Urinary bladder (tissue), 4 donors: ENCODE data around the gene TRIOBP. TPM values are rescaled to one million over a fixed set of nuclear protein-coding genes. Genes with fewer than 3 reads are reported as not detected.
"Not testable (repeated sequence)": the region's sequence is repeated elsewhere in the genome, so short reads cannot be mapped to it uniquely, and the experiment has no call there.

Experiments used
- DNase-seq: peaks from one replicate; pipeline ENCODE4 v3.0.0-alpha.2; 2015; ENCODE audit errors: extremely low spot score
- H3K27ac ChIP-seq: one replicate; pipeline ENCODE4 v1.5.1; 2013; ENCODE audit warnings: low read depth, mild to moderate bottlenecking, moderate library complexity
- H3K36me3 ChIP-seq: one replicate; pipeline ENCODE4 v1.6.1; 2013; ENCODE audit warnings: mild to moderate bottlenecking, moderate library complexity; ENCODE audit not compliant: insufficient read depth
- H3K4me1 ChIP-seq: one replicate; pipeline ENCODE4 v1.6.1; 2013; ENCODE audit warnings: mild to moderate bottlenecking, moderate library complexity; ENCODE audit not compliant: insufficient read depth
- H3K4me3 ChIP-seq: one replicate; pipeline ENCODE4 v1.5.1; 2013; ENCODE audit warnings: low read depth, low read length
- WGBS: extraction: QIAGEN DNeasy Blood & Tissue Kit; methylation state at CpG from one replicate; pipeline ENCODE4 v1.1.7; 2013; 5-methylcytosine and 5-hydroxymethylcytosine counted together
- polyA plus RNA-seq: library from polyadenylated mRNA; stranded (reverse); fragments of 200-250 nt; gene quantifications from one replicate; pipeline ENCODE4 v1.2.3, GENCODE V29; 2013
- total RNA-seq: library from RNA; depleted of rRNA; stranded (reverse); fragments of >200 nt; gene quantifications from one replicate; pipeline ENCODE4 v1.2.3, GENCODE V29; 2014
- donor health status: healthy with polysubstance abuse.
- donor health status: healthy.

TRIOBP gene
- total and polyA plus RNA-seq, 2 donors: 64.2 to 140 TPM

- no peaks in the 10 kb centered on the region for H3K4me1 ChIP-seq
- no peak overlapping the region for H3K27ac ChIP-seq
- 92% methylated on average over 7 of the region's 7 CpGs for WGBS
- peaks cover 3% of the 10 kb centered on the region for H3K36me3 ChIP-seq
- H3K4me3 ChIP-seq: no peak overlapping the region
- no peak for DNase-seq
These were observed 6.4 kb upstream of the TRIOBP start for GRCh38 chr22:37690407-37690806.

DNA sequence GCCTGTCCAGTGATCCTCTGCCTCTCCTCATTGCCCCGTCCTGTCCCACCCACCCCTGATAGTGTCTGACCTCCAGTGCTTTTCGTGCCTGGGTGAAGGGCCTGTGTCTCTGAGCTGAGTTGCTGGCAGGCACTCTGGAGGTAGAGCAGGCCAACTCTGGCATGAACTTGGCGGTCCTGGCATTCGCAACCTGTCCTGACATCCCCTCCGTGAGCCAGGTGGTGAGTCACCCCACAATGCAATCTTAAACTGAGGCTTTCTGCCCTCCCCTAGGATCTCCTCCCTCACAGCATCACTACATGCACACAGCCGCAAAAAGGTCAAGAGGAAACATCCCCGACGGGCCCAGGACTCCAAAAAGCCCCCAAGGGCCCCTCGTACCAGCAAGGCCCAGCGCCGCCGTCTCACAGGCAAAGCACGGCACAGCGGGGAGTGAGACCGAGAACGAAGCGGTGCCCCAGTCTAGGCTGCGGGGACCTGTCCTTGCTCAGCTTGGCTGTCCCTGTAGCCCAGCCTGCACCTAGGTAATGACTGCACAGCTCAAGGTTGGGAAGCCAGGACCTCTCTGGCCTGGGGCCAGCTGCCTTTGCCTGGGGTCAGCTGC, 5.8 kb upstream of the TRIOBP start:
- no peak overlapping the region for H3K4me3 ChIP-seq
- DNase-seq: no peak
- H3K4me1 ChIP-seq: no peaks in the 10 kb centered on the region
- 94% methylated on average over 18 of the region's 18 CpGs for WGBS
- no peak overlapping the region for H3K27ac ChIP-seq
- peaks cover 3% of the 10 kb centered on the region for H3K36me3 ChIP-seq

GRCh38 chr22:37692627-37693285, 4.1 kb upstream of the TRIOBP start:
- Histone ChIP-seq H3K4me1 (no peaks in the 10 kb centered on the region), H3K4me3 (no peak overlapping the region), H3K36me3 (peaks cover 3% of the 10 kb centered on the region), H3K27ac (no peak overlapping the region)
- 91% methylated on average over 15 of the region's 15 CpGs for WGBS
- no peak for DNase-seq

DNA sequence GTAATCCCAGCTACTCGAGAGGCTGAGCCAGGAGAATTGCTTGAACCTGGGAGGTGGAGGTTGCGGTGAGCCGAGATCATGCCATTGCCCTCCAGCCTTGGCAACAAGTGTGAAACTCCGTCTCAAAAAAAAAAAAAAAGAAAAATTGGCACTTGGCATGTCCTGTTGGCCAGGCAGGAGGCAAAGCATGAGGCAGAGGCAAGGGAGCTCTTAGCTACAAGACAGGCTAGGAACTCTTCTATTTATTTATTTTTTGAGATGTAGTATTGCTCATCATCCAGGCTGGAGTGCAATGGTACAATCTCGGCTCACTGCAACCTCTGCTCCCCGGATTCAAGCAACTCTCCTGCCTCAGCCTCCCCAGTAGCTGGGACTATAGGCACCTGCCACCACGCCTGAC, 2.7 kb upstream of the TRIOBP start:
- H3K4me1 ChIP-seq, H3K27ac ChIP-seq, H3K36me3 ChIP-seq, DNase-seq, H3K4me3 ChIP-seq: not testable (repeated sequence)
- WGBS: 95% methylated on average over 7 of the region's 7 CpGs

DNA sequence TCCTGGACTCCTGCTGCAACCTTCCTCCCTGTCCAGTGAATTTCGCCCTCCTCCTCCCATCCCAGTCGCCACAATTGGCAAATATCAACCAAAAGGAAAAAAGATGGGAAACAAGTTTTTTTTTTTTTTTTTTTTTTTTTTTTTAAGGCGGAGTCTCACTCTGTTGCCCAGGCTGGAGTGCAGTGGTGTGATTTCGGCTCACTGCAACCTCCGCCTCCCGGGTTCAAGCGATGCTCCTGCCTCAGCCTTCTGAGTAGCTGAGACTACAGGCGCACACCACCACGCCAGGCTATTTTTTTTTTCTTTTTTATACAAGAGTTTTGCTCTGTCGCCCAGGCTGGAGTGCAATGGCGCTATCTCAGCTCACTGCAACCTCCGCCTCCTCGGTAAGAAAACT, 590 bp upstream of the TRIOBP start:
- not testable (repeated sequence) for H3K4me1 ChIP-seq, DNase-seq, H3K36me3 ChIP-seq, H3K4me3 ChIP-seq, H3K27ac ChIP-seq
- 16% methylated on average over 13 of the region's 13 CpGs for WGBS

DNA sequence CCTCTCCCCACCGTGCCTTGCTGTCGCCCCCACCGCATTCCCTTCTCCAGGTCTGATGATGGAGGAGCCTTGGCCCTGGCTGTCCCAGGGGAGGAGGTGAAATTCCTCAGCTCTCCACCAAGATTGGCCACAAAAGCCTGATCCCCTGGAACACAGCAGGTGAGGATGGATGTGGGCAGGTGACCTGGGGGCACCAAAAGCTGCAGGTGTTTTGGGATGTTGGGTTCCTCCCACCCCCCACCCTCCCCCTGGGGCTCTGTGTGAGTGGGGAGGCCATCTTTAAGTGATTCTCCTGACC, 639 bp downstream of the TRIOBP start:
- Histone ChIP-seq H3K36me3 (no peaks in the 10 kb centered on the region), H3K27ac (no peak overlapping the region), H3K4me1 (no peaks in the 10 kb centered on the region), H3K4me3 (no peak overlapping the region)
- 43% methylated on average over 3 of the region's 3 CpGs for WGBS
- DNase-seq: no peak

DNA sequence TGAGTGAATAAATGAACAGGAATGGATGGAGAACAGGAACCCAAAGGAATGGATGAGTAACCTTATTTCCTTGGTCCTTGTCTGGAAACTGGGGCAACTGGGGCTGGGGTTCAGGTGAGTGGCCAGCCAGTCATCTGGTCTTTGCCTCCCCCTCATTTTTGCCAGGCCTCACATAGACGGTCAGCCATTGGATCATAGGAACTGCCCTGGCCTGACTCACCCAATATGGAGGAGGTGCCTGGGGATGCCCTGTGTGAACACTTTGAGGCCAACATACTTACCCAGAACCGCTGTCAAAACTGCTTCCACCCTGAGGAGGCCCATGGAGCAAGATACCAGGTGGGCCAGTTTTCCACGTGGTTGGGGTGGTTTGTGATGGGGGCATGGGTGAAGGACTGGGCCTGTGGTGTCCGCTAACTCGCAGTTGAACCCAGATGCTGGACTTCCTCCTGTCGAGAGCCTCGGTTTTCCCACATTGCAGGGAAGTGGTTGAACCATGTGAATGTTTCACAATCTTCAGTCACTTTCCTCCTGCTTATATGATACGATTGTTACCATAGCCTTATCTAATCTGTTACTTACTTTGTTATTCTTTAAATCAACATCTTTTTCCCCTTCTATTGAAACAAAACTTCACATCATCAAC, 4.4 kb downstream of the TRIOBP start:
- H3K4me1 ChIP-seq: no peaks in the 10 kb centered on the region
- H3K27ac ChIP-seq: no peak overlapping the region
- no peaks in the 10 kb centered on the region for H3K36me3 ChIP-seq
- H3K4me3 ChIP-seq: no peak overlapping the region
- WGBS: 69% methylated on average over 8 of the region's 8 CpGs
- DNase-seq: no peak

GRCh38 chr22:37703906-37704305, 7.1 kb downstream of the TRIOBP start:
- H3K4me3 ChIP-seq: no peak overlapping the region
- no peak for DNase-seq
- no peaks in the 10 kb centered on the region for H3K4me1 ChIP-seq
- H3K36me3 ChIP-seq: no peaks in the 10 kb centered on the region
- 83% methylated on average over 7 of the region's 7 CpGs for WGBS
- H3K27ac ChIP-seq: no peak overlapping the region

DNA sequence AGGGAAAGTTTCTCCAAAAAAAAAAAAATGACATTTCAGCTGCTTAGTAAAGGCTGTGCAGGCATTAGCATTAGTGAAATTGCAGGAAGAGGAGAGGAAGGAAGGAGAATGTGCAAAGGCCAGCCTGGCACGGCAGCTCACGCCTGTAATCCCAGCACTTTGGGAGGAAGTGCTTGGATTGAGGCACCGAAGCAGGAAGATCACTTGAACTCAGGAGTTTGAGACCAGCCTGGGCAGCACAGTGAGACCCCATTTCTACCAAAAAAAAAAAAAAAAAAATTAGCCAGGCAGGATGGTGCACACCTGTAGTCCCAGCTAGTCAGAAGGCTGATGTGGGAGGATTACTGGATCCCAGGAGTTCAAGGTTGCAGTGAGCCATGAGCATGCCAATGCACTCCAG, 7.8 kb downstream of the TRIOBP start:
- Histone ChIP-seq H3K4me3 (no peak overlapping the region), H3K27ac (no peak overlapping the region), H3K36me3 (no peaks in the 10 kb centered on the region), H3K4me1 (no peaks in the 10 kb centered on the region)
- DNase-seq: no peak
- WGBS: 80% methylated on average over 3 of the region's 3 CpGs

- H3K4me1 ChIP-seq: no peaks in the 10 kb centered on the region
- 98% methylated on average over 3 of the region's 3 CpGs for WGBS
- H3K36me3 ChIP-seq: no peaks in the 10 kb centered on the region
- no peak overlapping the region for H3K27ac ChIP-seq
- no peak overlapping the region for H3K4me3 ChIP-seq
- no peak for DNase-seq
These were observed 8.4 kb downstream of the TRIOBP start for GRCh38 chr22:37705205-37705604.

GRCh38 chr22:37708580-37709444, 12.0 kb downstream of the TRIOBP start:
- no peak overlapping the region for H3K4me3 ChIP-seq
- 87% methylated on average over 25 of the region's 25 CpGs for WGBS
- H3K27ac ChIP-seq: no peak overlapping the region
- no peaks in the 10 kb centered on the region for H3K4me1 ChIP-seq
- no peaks in the 10 kb centered on the region for H3K36me3 ChIP-seq
- DNase-seq: no peak

- 96% methylated on average over 15 of the region's 15 CpGs for WGBS
These were observed 12.6 kb downstream of the TRIOBP start for GRCh38 chr22:37709445-37709765.

GRCh38 chr22:37710675-37711074, 13.8 kb downstream of the TRIOBP start:
- DNase-seq: no peak
- 88% methylated on average over 3 of the region's 3 CpGs for WGBS
- H3K27ac ChIP-seq: no peak overlapping the region
- H3K4me1 ChIP-seq: no peaks in the 10 kb centered on the region
- no peak overlapping the region for H3K4me3 ChIP-seq
- H3K36me3 ChIP-seq: no peaks in the 10 kb centered on the region

More at GRCh38 chr22:37709445-37709765, 12.6 kb downstream of the TRIOBP start:
- H3K36me3 ChIP-seq: no peaks in the 10 kb centered on the region
- no peak overlapping the region for H3K27ac ChIP-seq
- DNase-seq: no peak
- no peaks in the 10 kb centered on the region for H3K4me1 ChIP-seq
- no peak overlapping the region for H3K4me3 ChIP-seq

- no peaks in the 10 kb centered on the region for H3K36me3 ChIP-seq
- H3K27ac ChIP-seq: no peak overlapping the region
- no peak for DNase-seq
- no peaks in the 10 kb centered on the region for H3K4me1 ChIP-seq
- 90% methylated on average over 10 of the region's 10 CpGs for WGBS
- no peak overlapping the region for H3K4me3 ChIP-seq
These were observed 14.6 kb downstream of the TRIOBP start for GRCh38 chr22:37711490-37711889.
